Sigmoid colon (tissue), 7 donors: ENCODE results near the gene CREB3L2. TPM values are rescaled to one million over a fixed set of nuclear protein-coding genes. Genes with fewer than 3 reads are reported as not detected.

Experiments
- DNase-seq: peaks from one replicate; pipeline ENCODE4 v3.0.0-alpha.2; 2019
- H3K27ac ChIP-seq, 4 donors: fragments of 200-600 bp; sonication (generic); one replicate each; pipeline ENCODE4 v1.5.1; 2016 to 2019; ENCODE audit warnings: mild to moderate bottlenecking in 1 of 4
- H3K27me3 ChIP-seq, 3 donors: fragments of 200-600 bp; sonication (generic); one replicate each; pipeline ENCODE4 v1.5.1; 2019; ENCODE audit warnings: mild to moderate bottlenecking in 1 of 3
- H3K36me3 ChIP-seq, 4 donors: fragments of 200-600 bp; sonication (generic); one replicate each; pipeline ENCODE4 v1.5.1; 2016 to 2019
- H3K4me1 ChIP-seq, 4 donors: fragments of 200-600 bp; sonication (generic); one replicate each; pipeline ENCODE4 v1.5.1; 2017 to 2019
- H3K4me3 ChIP-seq, 4 donors: fragments of 200-600 bp; sonication (generic); one replicate each; pipeline ENCODE4 v1.5.1; 2017 to 2019; ENCODE audit warnings: mild to moderate bottlenecking in 2 of 4, moderate library complexity in 1 of 4
- H3K9me3 ChIP-seq, 4 donors: fragments of 200-600 bp in 3 of 4; sonication (generic) in 3 of 4; one replicate each; pipeline versions ENCODE4 v1.5.1 to v1.6.1; 2013 to 2019
- EP300 ChIP-seq, 4 donors: sonication (generic); formaldehyde crosslinking; IDR thresholded peaks; one replicate each; pipeline ENCODE4 v1.6.1; 2017; ENCODE audit warnings: antibody characterized with exemption in 4 of 4
- POLR2A ChIP-seq, 2 donors: fragments of 450-650 bp; IDR thresholded peaks; one replicate each; pipeline ENCODE4 v1.6.1; 2016; ENCODE audit warnings: antibody characterized with exemption in 2 of 2, mild to moderate bottlenecking in 2 of 2, moderate library complexity in 2 of 2
- POLR2AphosphoS5 ChIP-seq, 4 donors: sonication (generic); formaldehyde crosslinking; IDR thresholded peaks; one replicate each; pipeline ENCODE4 v1.6.1; 2017; ENCODE audit warnings: antibody characterized with exemption in 4 of 4
- whole genome bisulfite sequencing, 2 donors: extraction: QIAGEN DNeasy Blood & Tissue Kit; methylation state at CpG; one replicate each; pipeline ENCODE4 v1.1.7; 2013; 5-methylcytosine and 5-hydroxymethylcytosine counted together
- intact Hi-C: fragments of 100-400 bp; cut with DNase I; formaldehyde crosslinking; loops from one replicate; pipeline ENCODE4 v1.15.1; 2023
- polyA plus RNA-seq, 3 donors: library from polyadenylated mRNA; stranded (reverse); fragments of 200-250 nt; gene quantifications; one replicate each; pipeline ENCODE4 v1.2.3, GENCODE V29; 2013
- total RNA-seq, 4 donors: library from RNA; depleted of rRNA; stranded (reverse); fragments of >200 nt; gene quantifications; one replicate each; pipeline ENCODE4 v1.1.0, GENCODE V29; 2016
- TF ChIP-seq, protein P1 (sequence below), 4 experiments: fragments of 450-650 bp in 3 of 4; fragments of 200-600 bp in 1 of 4; IDR thresholded peaks; one replicate each; pipeline ENCODE4 v1.5.1; 2016 to 2019; ENCODE audit warnings: antibody characterized with exemption in 4 of 4, mild to moderate bottlenecking in 3 of 4, moderate library complexity in 2 of 4
- donor health status: healthy with polysubstance abuse.
- donor health status: Bipolar disorder and iron deficiency.
- donor health status: healthy.

The CREB3L2 gene
- total and polyA plus RNA-seq, 7 donors = 3.0 to 41.3 (median 26.0) TPM

DNA sequence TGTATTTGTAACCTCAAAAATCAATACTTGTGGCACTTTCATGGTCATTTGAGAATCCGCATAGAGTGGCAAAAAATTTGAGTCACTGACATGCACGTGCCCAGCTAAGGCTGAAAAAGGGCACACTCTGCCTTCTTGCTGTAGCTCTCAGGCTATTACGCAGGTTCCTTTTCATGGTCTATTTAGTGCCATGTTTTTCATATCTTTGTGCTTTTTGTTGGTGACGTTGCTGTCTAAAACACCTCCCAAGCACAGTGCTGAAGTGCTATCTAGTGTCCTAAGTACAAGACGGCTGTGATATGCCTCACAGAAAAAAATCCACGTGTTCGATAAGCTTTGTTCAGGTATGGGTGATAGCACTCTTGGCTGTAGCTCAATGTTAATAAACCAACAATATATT, 50.9 kb downstream of the CREB3L2 start:
- Histone ChIP-seq H3K36me3 (no peaks in the 10 kb centered on the region), H3K27ac (peak overlapping the region in 2 of 4 donors; percentile 85 to 91), H3K27me3 (no peaks in the 10 kb centered on the region), H3K4me1 (peaks cover 0 to 78% (median 62%) of the 10 kb centered on the region in 4 donors), H3K9me3 (no peaks in the 10 kb centered on the region), H3K4me3 (no peak overlapping the region)
- WGBS, 2 donors = 91 to 93% methylated on average over 7 of the region's 7 CpGs
- TF ChIP-seq, protein P1, sequence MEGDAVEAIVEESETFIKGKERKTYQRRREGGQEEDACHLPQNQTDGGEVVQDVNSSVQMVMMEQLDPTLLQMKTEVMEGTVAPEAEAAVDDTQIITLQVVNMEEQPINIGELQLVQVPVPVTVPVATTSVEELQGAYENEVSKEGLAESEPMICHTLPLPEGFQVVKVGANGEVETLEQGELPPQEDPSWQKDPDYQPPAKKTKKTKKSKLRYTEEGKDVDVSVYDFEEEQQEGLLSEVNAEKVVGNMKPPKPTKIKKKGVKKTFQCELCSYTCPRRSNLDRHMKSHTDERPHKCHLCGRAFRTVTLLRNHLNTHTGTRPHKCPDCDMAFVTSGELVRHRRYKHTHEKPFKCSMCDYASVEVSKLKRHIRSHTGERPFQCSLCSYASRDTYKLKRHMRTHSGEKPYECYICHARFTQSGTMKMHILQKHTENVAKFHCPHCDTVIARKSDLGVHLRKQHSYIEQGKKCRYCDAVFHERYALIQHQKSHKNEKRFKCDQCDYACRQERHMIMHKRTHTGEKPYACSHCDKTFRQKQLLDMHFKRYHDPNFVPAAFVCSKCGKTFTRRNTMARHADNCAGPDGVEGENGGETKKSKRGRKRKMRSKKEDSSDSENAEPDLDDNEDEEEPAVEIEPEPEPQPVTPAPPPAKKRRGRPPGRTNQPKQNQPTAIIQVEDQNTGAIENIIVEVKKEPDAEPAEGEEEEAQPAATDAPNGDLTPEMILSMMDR (IDR thresholded peaks at IDR 0.05) = no peak
- TF ChIP-seq POLR2AphosphoS5 (IDR thresholded peaks at IDR 0.05) (no peak), EP300 (IDR thresholded peaks at IDR 0.05) (no peak), POLR2A (IDR thresholded peaks at IDR 0.05) (no peak)
- DNase-seq = no peak
- intact Hi-C loops = no loop called here

DNA sequence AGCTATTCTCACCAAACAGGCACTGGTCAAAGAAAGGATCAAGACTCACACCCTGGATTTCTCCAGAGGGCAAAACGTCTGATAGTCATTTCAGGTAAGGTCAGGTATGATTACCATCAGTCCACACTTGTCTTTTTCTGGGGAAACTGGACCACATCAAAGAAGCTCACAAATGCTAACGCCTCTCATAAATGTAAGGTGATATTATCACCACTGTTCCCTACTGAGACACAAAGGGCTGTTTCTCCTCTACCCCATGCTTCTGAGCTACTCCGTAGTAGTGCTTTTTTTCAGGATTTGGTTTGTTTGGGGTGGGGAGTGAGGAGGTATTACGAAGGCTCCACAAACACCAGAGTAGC, 51.6 kb downstream of the CREB3L2 start:
- Histone ChIP-seq H3K9me3 (no peaks in the 10 kb centered on the region), H3K27ac (no peak overlapping the region), H3K4me3 (no peak overlapping the region), H3K36me3 (no peaks in the 10 kb centered on the region), H3K4me1 (peaks cover 0 to 76% (median 58%) of the 10 kb centered on the region in 4 donors), H3K27me3 (no peaks in the 10 kb centered on the region)
- DNase-seq = no peak
- intact Hi-C loops = no loop called here
- WGBS, 2 donors = 79 to 86% methylated on average over 4 of the region's 4 CpGs
- no peak for TF ChIP-seq EP300 (IDR thresholded peaks at IDR 0.05)
- TF ChIP-seq POLR2A (IDR thresholded peaks at IDR 0.05) = no peak
- TF ChIP-seq POLR2AphosphoS5 (IDR thresholded peaks at IDR 0.05) = no peak
- TF ChIP-seq, protein P1 (IDR thresholded peaks at IDR 0.05) = no peak

DNA sequence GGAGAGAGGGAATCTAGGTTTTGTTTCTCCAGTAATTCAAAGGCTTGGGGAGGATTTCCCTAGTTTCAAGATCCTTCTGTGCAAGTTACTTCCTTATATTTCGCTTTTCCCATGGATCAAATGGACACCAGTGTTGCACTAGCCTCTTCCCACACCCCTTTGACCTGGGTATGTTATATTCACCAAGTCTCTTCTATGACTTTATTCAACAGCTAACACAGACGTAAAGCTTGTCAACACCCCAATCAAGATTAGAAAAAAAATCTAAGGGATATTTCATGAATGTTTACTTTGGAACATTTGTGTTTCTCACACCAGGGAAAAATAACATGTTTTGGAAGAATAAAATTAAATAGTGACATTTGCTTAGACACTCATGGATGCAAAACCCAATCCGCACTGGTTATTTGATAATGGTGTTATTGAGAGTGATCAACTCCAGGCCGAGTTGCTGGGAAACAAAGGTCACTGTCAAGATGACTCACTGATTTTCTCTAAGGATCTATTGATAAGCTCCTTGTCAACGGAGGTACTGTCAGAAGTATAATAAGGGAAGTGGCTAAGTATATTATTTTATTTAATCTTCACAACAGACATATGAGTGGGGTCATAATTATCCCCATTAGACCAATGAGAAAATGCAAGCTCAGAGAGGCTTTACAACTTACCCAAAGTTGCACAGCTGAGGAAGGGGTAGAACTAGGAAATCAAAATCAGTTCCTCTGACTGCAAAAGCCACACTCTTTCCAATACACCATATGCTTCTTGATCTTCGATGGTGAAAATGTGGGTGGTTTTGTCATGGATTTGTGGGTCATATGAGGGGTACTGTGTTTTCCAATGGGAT, 52.2 kb downstream of the CREB3L2 start:
- H3K27me3 ChIP-seq = no peaks in the 10 kb centered on the region
- 63 to 80% methylated on average over 6 of the region's 6 CpGs for WGBS, 2 donors
- no peaks in the 10 kb centered on the region for H3K36me3 ChIP-seq
- TF ChIP-seq, protein P1 (IDR thresholded peaks at IDR 0.05) = no peak
- no peak for TF ChIP-seq EP300 (IDR thresholded peaks at IDR 0.05)
- TF ChIP-seq POLR2A (IDR thresholded peaks at IDR 0.05) = no peak
- TF ChIP-seq POLR2AphosphoS5 (IDR thresholded peaks at IDR 0.05) = no peak
- H3K27ac ChIP-seq = no peak overlapping the region
- intact Hi-C loops = no loop called here
- H3K4me1 ChIP-seq = peaks cover 0 to 76% (median 57%) of the 10 kb centered on the region in 4 donors
- no peak overlapping the region for H3K4me3 ChIP-seq
- H3K9me3 ChIP-seq = no peaks in the 10 kb centered on the region
- no peak for DNase-seq

DNA sequence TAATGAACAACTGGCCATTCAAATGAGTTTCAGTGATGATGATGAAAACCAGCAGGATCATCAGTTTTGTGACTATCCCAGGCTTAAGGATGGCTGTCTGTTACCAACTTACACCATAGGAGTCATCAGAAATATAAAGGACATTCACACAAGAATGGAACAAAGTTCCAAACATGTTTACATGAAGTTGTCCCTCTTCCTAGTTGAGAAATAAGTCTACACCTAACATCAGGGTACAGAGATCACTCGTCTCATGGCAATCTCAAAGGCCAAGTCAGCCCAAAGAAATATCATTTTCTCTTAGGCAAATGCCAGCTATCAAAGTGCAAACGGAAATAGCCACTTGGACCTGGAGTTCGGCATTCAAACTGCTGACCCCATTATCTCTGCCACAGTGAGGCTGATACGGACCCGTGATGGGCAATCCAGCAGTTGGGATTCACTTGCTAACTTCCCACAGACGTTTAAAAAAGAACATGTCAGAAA, 53.0 kb downstream of the CREB3L2 start:
- TF ChIP-seq, protein P1 (IDR thresholded peaks at IDR 0.05) = no peak
- TF ChIP-seq EP300 (IDR thresholded peaks at IDR 0.05) (no peak), POLR2A (IDR thresholded peaks at IDR 0.05) (no peak), POLR2AphosphoS5 (IDR thresholded peaks at IDR 0.05) (no peak)
- H3K4me3 ChIP-seq = no peak overlapping the region
- no peak overlapping the region for H3K27ac ChIP-seq
- no peak for DNase-seq
- H3K9me3 ChIP-seq = no peaks in the 10 kb centered on the region
- H3K36me3 ChIP-seq = no peaks in the 10 kb centered on the region
- no peaks in the 10 kb centered on the region for H3K27me3 ChIP-seq
- 88 to 90% methylated on average over 6 of the region's 6 CpGs for WGBS, 2 donors
- intact Hi-C loops = no loop called here
- peaks cover 0 to 76% (median 57%) of the 10 kb centered on the region in 4 donors for H3K4me1 ChIP-seq
